Stimulated activated CD8-positive, alpha-beta memory T cell treated with anti-CD3 and anti-CD28 coated beads, Interleukin-4, amount 100 ng/mL, for 1 hour (primary cell): ENCODE measurements around the gene ANKMY1.

ENCODE experiments used
- DNase-seq, 2 donors: peaks; one replicate each; pipeline ENCODE4 v3.0.0-alpha.2; 2020; ENCODE audit warnings: low read depth in 2 of 2, low spot score in 1 of 2

ANKMY1 gene

GRCh38 chr2:240478346-240479110 is 79.3 kb downstream of the ANKMY1 start:
- DNase-seq = no peak

GRCh38 chr2:240477916-240478315 is 79.9 kb downstream of the ANKMY1 start:
- DNase-seq = no peak

- DNase-seq = no peak
These were observed 84.6 kb downstream of the ANKMY1 start for GRCh38 chr2:240473211-240473610.

GRCh38 chr2:240472078-240472790 is 85.6 kb downstream of the ANKMY1 start:
- no peak for DNase-seq

- DNase-seq = no peak
These were observed 88.0 kb downstream of the ANKMY1 start for GRCh38 chr2:240469740-240470139.

GRCh38 chr2:240469239-240469636 is 88.5 kb downstream of the ANKMY1 start:
- no peak for DNase-seq

- no peak for DNase-seq
These were observed 89.2 kb downstream of the ANKMY1 start for GRCh38 chr2:240468303-240469238.

GRCh38 chr2:240467659-240468302 is 90.0 kb downstream of the ANKMY1 start:
- no peak for DNase-seq

GRCh38 chr2:240467149-240467642 is 90.6 kb downstream of the ANKMY1 start:
- no peak for DNase-seq

GRCh38 chr2:240466579-240467148 is 91.1 kb downstream of the ANKMY1 start:
- DNase-seq = no peak

GRCh38 chr2:240465765-240466578 is 91.8 kb downstream of the ANKMY1 start:
- no peak for DNase-seq

GRCh38 chr2:240465268-240465764 is 92.5 kb downstream of the ANKMY1 start:
- no peak for DNase-seq

GRCh38 chr2:240464514-240465241 is 93.1 kb downstream of the ANKMY1 start:
- no peak for DNase-seq

- DNase-seq = no peak
These were observed 93.8 kb downstream of the ANKMY1 start for GRCh38 chr2:240463866-240464481.

GRCh38 chr2:240463274-240463865 is 94.4 kb downstream of the ANKMY1 start:
- no peak for DNase-seq

GRCh38 chr2:240462707-240463273 is 95.0 kb downstream of the ANKMY1 start:
- DNase-seq = no peak

GRCh38 chr2:240462073-240462706 is 95.6 kb downstream of the ANKMY1 start:
- no peak for DNase-seq
